ENCODE measurements around the gene PTPRT.

DNA sequence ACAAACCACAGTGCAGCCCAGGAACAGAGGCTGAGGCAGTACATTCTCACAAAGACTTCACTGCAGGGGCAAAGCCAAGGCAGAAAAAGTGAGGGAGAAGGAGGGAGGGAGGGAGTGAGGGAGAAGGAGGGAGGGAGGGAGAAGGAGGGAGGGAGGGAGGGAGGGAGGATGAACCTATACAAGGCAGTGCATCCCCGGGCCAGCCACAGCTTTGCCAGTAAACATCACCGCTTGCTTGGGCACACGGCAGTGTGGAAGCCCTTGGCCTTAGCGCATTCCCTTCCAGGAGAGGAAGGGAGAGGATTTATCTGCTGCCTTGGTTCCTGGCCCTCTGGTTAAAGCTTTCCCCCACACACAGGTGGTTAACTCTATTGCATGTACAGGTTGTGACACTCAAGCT is 234.0 kb downstream of the PTPRT start:
- TF ChIP-seq, protein P1, sequence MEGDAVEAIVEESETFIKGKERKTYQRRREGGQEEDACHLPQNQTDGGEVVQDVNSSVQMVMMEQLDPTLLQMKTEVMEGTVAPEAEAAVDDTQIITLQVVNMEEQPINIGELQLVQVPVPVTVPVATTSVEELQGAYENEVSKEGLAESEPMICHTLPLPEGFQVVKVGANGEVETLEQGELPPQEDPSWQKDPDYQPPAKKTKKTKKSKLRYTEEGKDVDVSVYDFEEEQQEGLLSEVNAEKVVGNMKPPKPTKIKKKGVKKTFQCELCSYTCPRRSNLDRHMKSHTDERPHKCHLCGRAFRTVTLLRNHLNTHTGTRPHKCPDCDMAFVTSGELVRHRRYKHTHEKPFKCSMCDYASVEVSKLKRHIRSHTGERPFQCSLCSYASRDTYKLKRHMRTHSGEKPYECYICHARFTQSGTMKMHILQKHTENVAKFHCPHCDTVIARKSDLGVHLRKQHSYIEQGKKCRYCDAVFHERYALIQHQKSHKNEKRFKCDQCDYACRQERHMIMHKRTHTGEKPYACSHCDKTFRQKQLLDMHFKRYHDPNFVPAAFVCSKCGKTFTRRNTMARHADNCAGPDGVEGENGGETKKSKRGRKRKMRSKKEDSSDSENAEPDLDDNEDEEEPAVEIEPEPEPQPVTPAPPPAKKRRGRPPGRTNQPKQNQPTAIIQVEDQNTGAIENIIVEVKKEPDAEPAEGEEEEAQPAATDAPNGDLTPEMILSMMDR (conservative IDR thresholded peaks at IDR 0.05; ENCODE audit: low read depth, low read length) = no peak
- TF ChIP-seq EZH2 (IDR thresholded peaks at IDR 0.05; ENCODE audit: borderline replicate concordance, low read depth, low read length, poor library complexity, severe bottlenecking) = no peak
